SK-N-MC (cell line): ENCODE data around the gene AKAP6.

Experiments used
- FOXP2 ChIP-seq: optimal IDR thresholded peaks from 2 replicates; pipeline ENCODE3; 2011; ENCODE audit warnings: mild to moderate bottlenecking, moderate library complexity; ENCODE audit not compliant: insufficient read depth; ENCODE audit errors: extremely low read length, control extremely low read depth
- POLR2AphosphoS5 ChIP-seq: IDR thresholded peaks from 2 replicates; pipeline ENCODE4 v1.6.1; 2012; ENCODE audit warnings: mild to moderate bottlenecking, low read depth, low read length, borderline replicate concordance

- TF ChIP-seq FOXP2 (no peak), POLR2AphosphoS5 (no peak)
Measured at GRCh38 chr14:32609388-32609787, 280.3 kb downstream of the AKAP6 start.
